Panc1 (cell line): Measurements from ENCODE around the gene FOXG1. TPM values are rescaled to one million over a fixed set of nuclear protein-coding genes. Genes with fewer than 3 reads are reported as not detected.

Experiments used
- ATAC-seq: fragments of 200-7000 bp; cut with Tn5 transposase; 2 replicates; pipeline ENCODE4 v1.9.1; 2020; ENCODE audit warnings: mild to moderate bottlenecking, moderate library complexity
- BruUV-seq: library from RNA; stranded (reverse); fragments of 400-500 nt; replicated peaks from 2 replicates; lab custom pipeline; 2021; lab: Mats Ljungman, UMichigan
- CTCF ChIA-PET: fragments of 300-600 bp; sonication (Branson Sonifier 250); formaldehyde crosslinking; loops from one replicate; lab custom pipeline; 2022; ENCODE audit warnings: antibody characterized with exemption; lab: Charles Lee
- POLR2A ChIA-PET: fragments of 300-600 bp; sonication (Branson Sonifier 250); formaldehyde crosslinking; loops from one replicate; lab custom pipeline; 2022; ENCODE audit warnings: antibody characterized with exemption; lab: Charles Lee
- DNase-seq: peaks from one replicate; pipeline ENCODE4 v3.0.0-alpha.2; 2010; ENCODE audit warnings: low read depth, low spot score
- H3K27ac ChIP-seq: 2 replicates; pipeline ENCODE4 v1.5.1; 2011; ENCODE audit warnings: mild to moderate bottlenecking, low read length, inconsistent platforms
- H3K27me3 ChIP-seq: fragments of 200-500 bp; sonication (Bioruptor generic); 2 replicates; pipeline ENCODE4 v1.6.0; 2014; ENCODE audit warnings: low read length, inconsistent platforms; ENCODE audit not compliant: control insufficient read depth, insufficient read depth
- H3K36me3 ChIP-seq: fragments of 200-500 bp; sonication (Bioruptor generic); 2 replicates; pipeline ENCODE4 v1.5.1; 2014; ENCODE audit warnings: inconsistent platforms, mild to moderate bottlenecking, low read length, moderate library complexity; ENCODE audit not compliant: control insufficient read depth, insufficient read depth
- H3K4me1 ChIP-seq: 2 replicates; pipeline ENCODE4 v1.5.1; 2011; ENCODE audit warnings: inconsistent platforms, mild to moderate bottlenecking, low read length, moderate library complexity; ENCODE audit not compliant: control insufficient read depth, insufficient read depth
- H3K4me3 ChIP-seq, 2 experiments: 2 replicates each; pipeline ENCODE4 v1.5.1; 2011 to 2012; ENCODE audit warnings: low read depth in 2 of 2, low read length in 2 of 2, mild to moderate bottlenecking in 2 of 2, inconsistent platforms in 1 of 2, moderate library complexity in 1 of 2
- H3K9me3 ChIP-seq: fragments of 200-500 bp; sonication (Bioruptor generic); 2 replicates; pipeline ENCODE4 v1.5.1; 2014; ENCODE audit warnings: low read depth, mild to moderate bottlenecking, inconsistent platforms, low read length, moderate library complexity; ENCODE audit not compliant: control insufficient read depth, insufficient read depth
- POLR2AphosphoS5 ChIP-seq: IDR thresholded peaks from 2 replicates; pipeline ENCODE4 v1.6.1; 2012; ENCODE audit warnings: mild to moderate bottlenecking, low read depth, low read length, moderate library complexity
- SIN3A ChIP-seq: IDR thresholded peaks from 2 replicates; pipeline ENCODE4 v1.6.1; 2012; ENCODE audit warnings: low read depth, mild to moderate bottlenecking, low read length, moderate library complexity, borderline replicate concordance; ENCODE audit not compliant: insufficient read depth
- TCF7L2 ChIP-seq: IDR thresholded peaks from 2 replicates; pipeline ENCODE4 v1.6.1; 2011; ENCODE audit warnings: mild to moderate bottlenecking, low read depth, low read length, inconsistent platforms
- in situ Hi-C: cut with HindIII; loops from 2 replicates; pipeline ENCODE4 v1.10.0; 2016; ENCODE audit warnings: low sequenced_read_pairs, low pct_unique_long_range_greater_than_20kb
- intact Hi-C: fragments of 100-400 bp; cut with micrococcal nuclease; formaldehyde crosslinking; loops from one replicate; pipeline ENCODE4 v1.10.0; 2022; ENCODE audit not compliant: unreplicated experiment
- total RNA-seq: library from RNA; stranded (reverse); gene quantifications from one replicate; pipeline ENCODE4 v1.2.1, GENCODE V29; 2021; ENCODE audit not compliant: unreplicated experiment
- TF ChIP-seq, protein P1 (sequence below), 2 experiments: IDR thresholded peaks; 2 replicates each; pipeline ENCODE4 v1.6.1; 2011 to 2012; ENCODE audit warnings: low read depth in 2 of 2, control low read depth in 1 of 2, low read length in 1 of 2, mild to moderate bottlenecking in 1 of 2, moderate library complexity in 1 of 2; ENCODE audit not compliant: insufficient read depth in 1 of 2
- TF ChIP-seq, protein P2 (sequence below): fragments of 450-650 bp; IDR thresholded peaks from 2 replicates; pipeline ENCODE4 v1.5.1; 2017; ENCODE audit warnings: mild to moderate bottlenecking

FOXG1 gene
- total RNA-seq, 1 experiment from 2014 or later, result not detected

DNA sequence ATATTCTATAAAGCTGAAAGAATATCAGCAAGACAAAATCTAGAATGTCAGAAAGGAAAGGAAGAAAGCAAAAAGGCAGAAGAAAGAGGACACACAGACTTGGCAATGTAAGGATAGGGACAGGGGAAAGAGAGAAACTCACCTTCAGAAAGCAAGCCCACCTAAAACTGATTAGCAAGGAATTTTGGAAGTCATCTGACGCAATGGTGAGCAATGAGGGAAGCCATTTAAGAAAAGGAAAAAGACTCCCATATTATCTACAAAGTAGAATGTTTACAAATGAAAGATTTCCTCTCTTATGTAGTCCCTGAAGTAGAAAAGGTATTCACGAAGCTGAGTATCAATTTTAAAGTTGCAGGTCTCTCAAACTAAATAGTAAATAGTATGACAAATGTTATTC lies 35.2 kb upstream of the FOXG1 start:
- H3K4me3 ChIP-seq, result no peak overlapping the region
- no peaks in the 10 kb centered on the region for H3K27me3 ChIP-seq
- ChIA-PET CTCF (no interaction called here), POLR2A (no interaction called here)
- no TSS peak for BruUV-seq
- intact Hi-C loops (no loop called here), in situ Hi-C loops (no loop called here)
- H3K27ac ChIP-seq, result no peak overlapping the region
- no peak for DNase-seq
- no peaks in the 10 kb centered on the region for H3K36me3 ChIP-seq
- no peak for ATAC-seq
- H3K9me3 ChIP-seq, result no peaks in the 10 kb centered on the region
- H3K4me1 ChIP-seq, result no peaks in the 10 kb centered on the region
- no peak for TF ChIP-seq SIN3A
- no peak for TF ChIP-seq POLR2AphosphoS5
- TF ChIP-seq, protein P1, sequence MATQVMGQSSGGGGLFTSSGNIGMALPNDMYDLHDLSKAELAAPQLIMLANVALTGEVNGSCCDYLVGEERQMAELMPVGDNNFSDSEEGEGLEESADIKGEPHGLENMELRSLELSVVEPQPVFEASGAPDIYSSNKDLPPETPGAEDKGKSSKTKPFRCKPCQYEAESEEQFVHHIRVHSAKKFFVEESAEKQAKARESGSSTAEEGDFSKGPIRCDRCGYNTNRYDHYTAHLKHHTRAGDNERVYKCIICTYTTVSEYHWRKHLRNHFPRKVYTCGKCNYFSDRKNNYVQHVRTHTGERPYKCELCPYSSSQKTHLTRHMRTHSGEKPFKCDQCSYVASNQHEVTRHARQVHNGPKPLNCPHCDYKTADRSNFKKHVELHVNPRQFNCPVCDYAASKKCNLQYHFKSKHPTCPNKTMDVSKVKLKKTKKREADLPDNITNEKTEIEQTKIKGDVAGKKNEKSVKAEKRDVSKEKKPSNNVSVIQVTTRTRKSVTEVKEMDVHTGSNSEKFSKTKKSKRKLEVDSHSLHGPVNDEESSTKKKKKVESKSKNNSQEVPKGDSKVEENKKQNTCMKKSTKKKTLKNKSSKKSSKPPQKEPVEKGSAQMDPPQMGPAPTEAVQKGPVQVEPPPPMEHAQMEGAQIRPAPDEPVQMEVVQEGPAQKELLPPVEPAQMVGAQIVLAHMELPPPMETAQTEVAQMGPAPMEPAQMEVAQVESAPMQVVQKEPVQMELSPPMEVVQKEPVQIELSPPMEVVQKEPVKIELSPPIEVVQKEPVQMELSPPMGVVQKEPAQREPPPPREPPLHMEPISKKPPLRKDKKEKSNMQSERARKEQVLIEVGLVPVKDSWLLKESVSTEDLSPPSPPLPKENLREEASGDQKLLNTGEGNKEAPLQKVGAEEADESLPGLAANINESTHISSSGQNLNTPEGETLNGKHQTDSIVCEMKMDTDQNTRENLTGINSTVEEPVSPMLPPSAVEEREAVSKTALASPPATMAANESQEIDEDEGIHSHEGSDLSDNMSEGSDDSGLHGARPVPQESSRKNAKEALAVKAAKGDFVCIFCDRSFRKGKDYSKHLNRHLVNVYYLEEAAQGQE (IDR thresholded peaks at IDR 0.05; ENCODE audit: insufficient read depth in 1 of 2, low read depth in 2 of 2, low read length in 1 of 2), result no peak
- TF ChIP-seq, protein P2, sequence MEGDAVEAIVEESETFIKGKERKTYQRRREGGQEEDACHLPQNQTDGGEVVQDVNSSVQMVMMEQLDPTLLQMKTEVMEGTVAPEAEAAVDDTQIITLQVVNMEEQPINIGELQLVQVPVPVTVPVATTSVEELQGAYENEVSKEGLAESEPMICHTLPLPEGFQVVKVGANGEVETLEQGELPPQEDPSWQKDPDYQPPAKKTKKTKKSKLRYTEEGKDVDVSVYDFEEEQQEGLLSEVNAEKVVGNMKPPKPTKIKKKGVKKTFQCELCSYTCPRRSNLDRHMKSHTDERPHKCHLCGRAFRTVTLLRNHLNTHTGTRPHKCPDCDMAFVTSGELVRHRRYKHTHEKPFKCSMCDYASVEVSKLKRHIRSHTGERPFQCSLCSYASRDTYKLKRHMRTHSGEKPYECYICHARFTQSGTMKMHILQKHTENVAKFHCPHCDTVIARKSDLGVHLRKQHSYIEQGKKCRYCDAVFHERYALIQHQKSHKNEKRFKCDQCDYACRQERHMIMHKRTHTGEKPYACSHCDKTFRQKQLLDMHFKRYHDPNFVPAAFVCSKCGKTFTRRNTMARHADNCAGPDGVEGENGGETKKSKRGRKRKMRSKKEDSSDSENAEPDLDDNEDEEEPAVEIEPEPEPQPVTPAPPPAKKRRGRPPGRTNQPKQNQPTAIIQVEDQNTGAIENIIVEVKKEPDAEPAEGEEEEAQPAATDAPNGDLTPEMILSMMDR, result no peak
- no peak for TF ChIP-seq TCF7L2

DNA sequence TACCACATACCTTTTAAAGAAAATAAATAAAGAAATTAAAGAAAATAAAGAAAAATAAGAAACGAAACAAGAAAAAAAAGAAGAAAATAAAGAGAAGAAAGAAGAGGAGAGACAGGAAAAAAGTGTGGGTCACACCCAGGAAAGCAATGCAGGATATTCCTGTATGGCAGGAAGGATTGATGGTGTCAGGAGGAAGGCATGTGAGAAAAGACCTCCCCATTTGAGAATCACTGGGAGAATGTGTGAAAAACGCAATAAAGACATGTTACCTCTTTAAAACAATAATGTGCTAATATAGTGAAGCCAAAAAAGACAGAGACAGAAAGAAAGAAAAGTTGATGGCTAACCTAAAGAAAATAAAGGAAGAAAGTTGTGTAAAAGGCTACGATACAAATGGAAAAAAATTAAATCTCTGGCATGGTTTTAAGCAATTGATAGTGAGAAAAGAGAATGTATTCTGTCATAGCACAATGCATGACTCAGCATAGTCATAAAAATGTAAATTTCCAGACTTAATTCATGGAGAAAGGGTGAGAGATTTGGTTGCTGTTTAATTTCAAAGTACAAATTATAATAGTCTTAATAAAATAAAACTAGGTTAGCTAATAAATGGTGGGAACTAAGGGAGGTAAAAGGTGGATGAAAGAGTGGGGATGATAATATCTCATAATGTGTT lies 24.3 kb upstream of the FOXG1 start:
- TF ChIP-seq TCF7L2 (no peak), POLR2AphosphoS5 (no peak), SIN3A (no peak)
- TF ChIP-seq, protein P2, result no peak
- TF ChIP-seq, protein P1 (IDR thresholded peaks at IDR 0.05; ENCODE audit: insufficient read depth in 1 of 2, low read depth in 2 of 2, low read length in 1 of 2), result no peak
- BruUV-seq, result no TSS peak
- no peak for ATAC-seq
- intact Hi-C loops (no loop called here), in situ Hi-C loops (no loop called here)
- Histone ChIP-seq H3K27ac (no peak overlapping the region), H3K4me3 (no peak overlapping the region), H3K9me3 (no peaks in the 10 kb centered on the region), H3K36me3 (no peaks in the 10 kb centered on the region), H3K4me1 (no peaks in the 10 kb centered on the region), H3K27me3 (no peaks in the 10 kb centered on the region)
- ChIA-PET CTCF (interaction anchor here (0.6 kb wide), 1 partner anchor 9 kb away, joined by 9 read pairs; no protein-coding TSS in a partner anchor), POLR2A (no interaction called here)
- DNase-seq, result no peak
